T-helper 1 cell treated with Interleukin-12 subunit alpha and Interleukin-12 subunit beta and Interleukin-4 antibody, amounts not matched to agents 30 ng/mL and 1 ng/mL, for 36 hours (primary cell): ENCODE data around the gene CYB5A. TPM values are rescaled to one million over a fixed set of nuclear protein-coding genes. Genes with fewer than 3 reads are reported as not detected.
"Not testable (repeated sequence)": the region's sequence is repeated elsewhere in the genome, so short reads cannot be mapped to it uniquely, and the experiment has no call there.

Source experiments
- intact Hi-C: fragments of 100-400 bp; cut with micrococcal nuclease; formaldehyde crosslinking; loops from one replicate; pipeline ENCODE4 v1.15.1; 2024
- total RNA-seq: library from RNA; stranded (reverse); gene quantifications from 2 replicates; pipeline ENCODE4 v1.2.3, GENCODE V29; 2022

Gene CYB5A
- total RNA-seq, 1 donor from 2014 or later, result 34.3 TPM

DNA sequence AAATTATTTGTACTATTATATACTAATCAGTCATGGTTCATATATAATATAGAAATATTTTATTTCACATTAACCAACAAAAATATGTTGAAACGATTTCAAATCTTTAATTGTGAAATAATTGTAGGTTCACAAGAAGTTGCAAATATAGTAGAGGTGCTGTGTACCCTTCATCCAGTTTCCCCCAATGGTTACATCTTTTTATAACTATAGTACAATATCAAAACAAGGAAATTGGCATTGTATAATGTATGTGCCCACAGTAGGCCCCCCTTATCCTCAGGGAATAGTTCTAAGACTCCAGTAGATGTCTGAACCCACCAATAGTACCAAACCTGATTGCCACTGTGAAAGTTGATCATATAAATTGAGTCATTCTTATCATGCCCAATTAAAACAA lies 7.4 kb upstream of the CYB5A start:
- intact Hi-C loops, result no loop called here

DNA sequence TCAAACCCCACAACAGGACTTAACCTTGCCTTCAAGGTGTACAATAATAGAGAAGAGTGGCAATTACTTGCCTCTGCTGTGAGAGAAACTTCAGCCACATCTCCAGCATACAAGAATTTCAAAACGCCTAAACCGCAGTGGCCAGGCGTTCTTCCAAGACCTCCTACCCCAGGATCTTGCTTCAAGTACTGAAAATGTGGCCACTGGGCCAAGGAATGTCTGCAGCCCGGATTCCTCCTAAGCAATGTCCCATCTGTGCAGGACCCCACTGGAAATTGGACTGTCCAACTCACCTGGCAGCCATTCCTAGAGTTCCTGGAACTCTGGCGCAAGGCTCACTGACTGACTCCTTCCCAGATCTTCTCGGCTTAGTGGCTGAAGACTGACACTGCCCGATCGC lies 2.8 kb upstream of the CYB5A start:
- intact Hi-C loops, result loop anchor here (5.0 kb wide), 3 partner anchors 48 to 918 kb away; partner anchors contain the start of gene TSHZ1

DNA sequence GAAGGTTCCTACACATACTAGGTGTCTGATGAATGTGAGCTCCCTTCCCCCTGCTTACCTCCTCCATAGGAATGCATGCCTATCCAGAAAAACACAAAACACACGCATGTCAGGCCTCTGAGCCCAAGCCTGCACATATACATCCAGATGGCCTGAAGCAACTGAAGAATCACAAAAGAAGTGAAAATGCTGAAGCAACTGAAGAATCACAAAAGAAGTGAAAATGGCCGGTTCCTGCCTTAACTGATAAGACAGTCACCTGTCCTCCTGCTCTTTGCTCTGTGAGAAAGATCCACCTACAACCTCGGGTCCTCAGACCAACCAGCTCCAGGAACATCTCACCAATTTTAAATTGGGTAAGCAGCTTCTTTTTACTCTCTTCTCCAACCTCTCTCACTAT lies 1.2 kb upstream of the CYB5A start:
- intact Hi-C loops, result loop anchor here (1.0 to 5.0 kb wide), 8 partner anchors 49 to 919 kb away; partner anchors contain the start of genes TIMM21, TSHZ1 and ZNF407

DNA sequence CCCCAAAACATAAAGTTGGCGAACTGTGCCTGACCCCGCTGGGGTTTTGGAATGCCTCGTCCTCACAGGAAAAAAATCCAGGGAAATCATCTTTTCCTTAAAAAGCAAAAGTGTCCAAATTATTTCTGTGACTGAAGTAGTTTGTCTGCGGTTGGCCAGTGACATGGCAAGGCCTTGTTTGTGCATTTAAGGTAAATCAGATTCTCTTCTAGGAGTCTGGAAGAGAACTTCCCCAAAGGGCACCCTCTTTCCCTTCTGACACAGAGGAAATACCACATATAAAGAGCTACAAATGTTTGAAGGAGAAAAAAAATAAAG lies 737 bp upstream of the CYB5A start:
- intact Hi-C loops, result loop anchor here (1.0 to 5.0 kb wide), 8 partner anchors 50 to 920 kb away; partner anchors contain the start of genes TIMM21, TSHZ1 and ZNF407

DNA sequence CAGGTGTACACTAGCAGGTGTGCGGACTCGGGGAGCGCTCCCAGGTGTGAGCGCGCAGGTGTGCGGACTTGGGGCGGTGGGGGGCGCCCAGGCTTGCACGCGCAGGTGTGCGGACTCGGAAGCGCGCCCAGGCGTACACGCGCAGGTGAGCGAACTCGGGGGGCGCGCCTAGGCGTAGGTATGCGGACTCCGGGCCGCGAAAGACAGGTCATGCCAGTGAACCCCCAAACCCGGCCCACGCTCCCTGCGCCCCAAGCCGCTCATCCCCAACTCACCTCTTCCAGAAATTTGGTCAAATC lies 342 bp downstream of the CYB5A start:
- intact Hi-C loops, result loop anchor here (5.0 kb wide), 3 partner anchors 51 to 921 kb away; partner anchors contain the start of gene TSHZ1

DNA sequence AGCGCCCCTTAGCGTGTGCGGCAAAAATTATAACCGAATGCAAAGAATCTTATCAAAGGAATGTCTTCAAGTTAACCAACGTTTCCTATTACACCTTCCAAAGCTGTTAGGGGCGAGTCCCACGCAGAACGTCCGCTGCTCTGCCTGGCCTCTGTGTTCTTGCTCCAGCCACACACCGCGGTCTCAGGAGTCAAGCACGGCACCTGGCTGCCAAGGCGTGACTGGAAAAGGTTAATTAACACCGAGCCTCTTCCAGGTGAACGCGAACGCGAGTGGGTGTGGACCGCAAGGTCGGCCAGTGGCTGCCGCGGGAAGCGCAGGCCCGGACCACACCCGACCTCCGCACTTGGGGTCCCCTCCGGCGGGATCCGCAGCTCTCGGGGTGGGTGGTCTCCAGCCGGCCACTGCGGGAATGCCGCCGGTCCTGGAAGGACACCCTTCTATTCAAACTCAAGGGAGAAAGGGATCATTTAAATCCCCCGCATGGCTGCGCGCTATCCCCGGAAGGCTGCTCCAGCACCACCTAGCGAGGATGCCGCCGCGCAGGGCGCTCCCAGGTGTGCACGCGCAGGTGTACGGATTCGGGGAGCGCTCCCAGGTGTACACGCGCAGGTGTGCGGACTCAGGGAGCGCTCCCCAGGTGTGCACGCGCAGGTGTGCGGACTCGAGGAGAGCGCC lies 830 bp downstream of the CYB5A start:
- intact Hi-C loops, result loop anchor here (5.0 kb wide), 3 partner anchors 51 to 921 kb away; partner anchors contain the start of gene TSHZ1

DNA sequence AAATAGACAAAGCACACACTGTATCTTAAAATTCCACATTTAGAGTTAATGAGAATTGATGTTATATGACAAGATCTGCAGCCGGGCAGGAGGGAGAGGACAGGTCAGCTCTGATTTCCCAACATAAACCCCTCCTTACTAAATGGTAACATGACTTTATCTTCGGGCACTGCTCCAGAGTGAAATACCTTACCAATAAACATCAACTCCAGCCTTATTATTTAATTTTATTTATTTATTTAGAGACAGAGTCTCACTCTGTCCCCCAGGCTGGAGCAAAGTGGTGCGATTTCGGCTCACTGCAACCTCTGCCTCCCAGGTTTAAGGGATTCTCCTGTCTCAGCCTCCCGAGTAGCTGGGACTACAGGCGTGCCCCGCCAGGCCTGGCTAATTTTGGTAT lies 1.7 kb downstream of the CYB5A start:
- intact Hi-C loops, result loop anchor here (5.0 kb wide), 3 partner anchors 52 to 922 kb away; partner anchors contain the start of gene TSHZ1

DNA sequence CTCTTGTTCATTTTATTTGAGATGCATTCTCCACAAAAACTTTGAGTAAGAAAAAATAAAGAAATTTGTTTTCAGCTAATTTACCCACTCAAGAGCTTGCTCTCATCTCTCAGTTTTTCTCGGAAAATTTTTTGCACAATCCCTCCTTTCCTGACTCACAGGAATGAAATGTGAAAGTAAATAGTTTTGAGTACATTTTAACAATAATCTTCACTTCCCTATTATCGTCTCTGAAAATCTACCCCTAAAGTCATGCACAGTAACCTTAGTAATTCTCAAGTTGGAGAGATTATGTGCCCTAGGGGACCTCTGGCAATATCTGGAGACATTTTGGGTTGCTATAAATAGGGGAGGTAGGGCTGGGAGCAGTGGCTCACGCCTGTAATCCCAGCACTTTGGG lies 2.6 kb downstream of the CYB5A start:
- intact Hi-C loops, result no loop called here

DNA sequence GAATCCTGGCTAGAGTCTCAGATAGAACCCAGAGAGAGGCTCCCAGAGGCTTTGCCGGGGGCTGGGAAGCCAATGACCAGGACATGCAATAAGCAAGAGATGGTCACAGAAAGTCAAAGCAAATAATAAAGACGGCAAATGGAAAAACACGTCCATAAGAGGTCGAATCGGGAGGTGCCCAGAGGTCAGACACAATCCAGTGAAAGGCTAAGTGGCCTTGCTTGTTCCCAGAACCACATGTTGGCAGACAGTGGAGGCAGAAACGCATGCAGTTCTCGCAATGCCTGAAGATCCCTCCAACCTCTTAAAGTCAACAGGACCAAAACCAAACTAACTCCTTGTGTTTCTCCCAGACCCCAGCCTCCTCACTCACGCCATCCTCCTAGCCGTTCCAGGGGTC lies 3.0 kb downstream of the CYB5A start:
- intact Hi-C loops, result no loop called here

DNA sequence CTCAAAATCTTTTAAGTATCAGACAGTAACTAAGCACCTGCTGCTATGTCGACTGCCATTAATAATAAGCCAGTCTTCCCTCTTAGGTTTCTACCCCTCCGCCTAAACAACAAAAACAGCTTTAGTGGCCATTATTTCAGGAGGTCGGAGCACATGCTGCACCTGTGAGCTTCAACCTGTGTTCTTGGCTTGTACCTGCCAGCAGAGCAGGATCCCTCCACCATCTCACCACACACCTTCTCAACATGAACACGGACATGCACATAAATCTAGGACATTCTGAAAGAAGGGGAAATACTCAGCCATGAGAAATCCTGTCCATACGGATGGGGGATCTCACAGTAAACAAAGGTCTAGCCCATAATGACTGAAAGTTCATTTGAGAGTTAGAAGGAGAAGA lies 3.7 kb downstream of the CYB5A start:
- intact Hi-C loops, result no loop called here

DNA sequence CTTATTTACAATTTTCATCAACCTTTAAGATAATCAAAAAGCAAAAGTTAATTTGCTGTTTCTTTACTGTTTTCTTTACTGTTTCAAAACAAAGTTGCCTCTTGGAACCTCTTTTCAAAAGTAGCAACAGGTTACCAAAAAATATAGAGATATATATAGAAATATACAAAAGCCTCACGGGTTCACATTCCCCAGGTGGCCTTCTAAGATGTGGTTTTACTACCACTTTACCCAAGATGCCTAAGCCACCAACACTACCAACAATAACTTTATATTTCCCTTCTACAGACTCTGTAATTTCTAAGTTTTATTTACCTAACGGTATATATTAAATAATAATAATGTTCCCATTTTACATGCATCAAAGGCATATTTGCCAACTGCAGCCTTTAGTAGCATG lies 4.9 kb downstream of the CYB5A start:
- intact Hi-C loops, result no loop called here

DNA sequence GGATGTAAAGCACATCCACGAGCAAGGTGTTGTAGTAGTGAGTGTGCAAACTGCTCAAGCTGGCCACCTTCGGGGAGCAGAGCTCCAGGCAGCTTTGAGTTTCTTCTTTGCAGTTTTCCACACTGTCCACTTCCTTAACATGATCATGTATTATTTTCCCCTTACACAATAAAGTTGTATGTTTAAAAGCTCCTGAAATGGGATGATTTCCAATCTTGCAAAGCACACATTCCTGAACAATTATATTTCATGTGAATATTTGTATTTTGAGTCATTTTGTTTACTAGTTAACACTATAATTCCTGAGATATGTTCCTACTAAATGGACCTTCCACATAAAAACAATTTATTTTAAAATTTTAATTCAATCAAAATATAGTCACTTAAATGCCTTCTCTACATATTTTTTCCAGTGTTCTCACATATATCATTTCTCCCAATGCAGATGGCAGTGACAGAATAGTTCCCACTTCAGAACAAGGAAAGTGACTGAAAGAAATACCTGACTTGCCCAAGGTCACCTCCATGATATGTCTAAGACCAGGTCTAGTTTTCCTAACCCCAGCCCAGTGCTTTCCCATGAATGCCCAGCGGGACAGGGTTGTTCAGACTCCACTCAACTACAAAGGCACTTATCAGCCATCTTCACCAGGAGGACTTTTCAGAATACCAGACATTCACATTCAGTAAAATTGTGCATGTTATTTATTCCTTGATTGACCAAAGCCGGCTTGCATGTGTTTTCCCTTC lies 5.5 kb downstream of the CYB5A start:
- intact Hi-C loops, result no loop called here

DNA sequence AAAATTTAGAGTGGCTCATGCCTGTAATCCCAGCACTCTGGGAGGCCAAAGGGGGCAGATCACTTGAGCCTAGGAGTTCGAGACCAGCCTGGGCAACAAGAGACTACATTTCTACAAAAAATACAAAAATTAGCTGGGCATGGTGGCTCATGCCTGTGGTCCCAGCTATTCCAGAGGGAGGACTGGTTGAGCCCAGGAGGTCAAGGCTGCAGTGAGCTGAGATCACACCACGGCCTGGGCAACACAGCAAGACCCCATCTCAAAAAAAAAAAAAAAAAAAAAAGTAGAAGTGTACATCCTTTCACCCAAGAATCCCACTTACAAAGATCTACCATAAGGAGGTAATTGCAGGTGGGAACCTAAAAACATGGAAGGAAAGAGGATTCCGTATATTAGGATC lies 6.2 kb downstream of the CYB5A start:
- intact Hi-C loops, result not testable (repeated sequence)

DNA sequence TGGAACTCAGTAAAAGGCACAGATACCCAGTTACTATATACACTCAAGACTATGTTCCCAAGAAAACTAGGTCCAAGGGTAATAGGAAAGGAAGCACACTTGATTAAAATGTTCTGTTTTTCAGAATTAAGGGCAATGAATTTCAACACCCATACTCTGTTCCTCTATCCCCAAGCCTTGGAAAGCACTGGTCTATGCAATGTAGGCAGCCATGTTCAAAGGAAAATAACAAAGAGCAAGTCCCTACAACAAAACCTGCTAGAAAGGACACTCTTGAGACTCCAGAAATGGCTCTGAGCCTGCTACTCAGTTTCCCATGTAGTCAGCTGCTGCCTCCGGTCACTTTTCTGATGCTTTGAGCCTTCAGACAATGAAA lies 6.8 kb downstream of the CYB5A start:
- intact Hi-C loops, result no loop called here

DNA sequence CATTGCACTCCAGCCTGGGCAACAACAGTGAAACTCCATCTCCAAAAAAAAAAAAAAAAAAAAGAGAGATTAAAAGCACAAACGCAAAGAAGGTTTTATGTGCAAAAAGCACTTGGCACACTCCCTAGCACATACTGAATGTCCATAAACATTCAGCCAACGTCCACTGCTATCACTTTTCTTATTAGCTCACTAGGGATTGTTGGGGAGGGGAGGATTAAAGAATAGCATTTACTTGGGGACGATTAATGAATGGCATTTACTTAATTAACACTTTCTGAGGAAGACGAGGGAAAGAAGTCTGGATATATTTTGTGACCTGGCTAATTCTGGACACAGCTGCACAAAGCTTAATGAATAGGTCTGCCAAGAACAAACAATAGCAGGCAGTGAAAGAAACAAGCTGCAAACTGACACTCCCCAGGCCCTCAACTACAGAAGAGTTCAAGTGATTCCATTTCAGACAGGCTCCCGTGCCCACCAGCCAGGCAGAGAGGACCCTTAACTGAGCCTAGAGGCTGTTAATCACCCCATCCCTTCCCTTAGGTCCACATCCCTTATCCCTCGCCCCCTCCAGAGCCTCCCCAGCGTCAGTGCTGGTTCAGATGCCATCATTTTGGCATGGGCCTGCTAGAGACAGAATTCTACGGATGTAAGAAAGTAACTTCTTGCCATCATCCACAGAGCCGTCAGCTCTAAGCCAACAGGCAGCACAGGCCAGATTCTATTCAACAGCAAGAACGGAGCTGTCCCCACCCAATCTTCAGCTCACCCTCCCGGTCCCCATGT lies 7.4 kb downstream of the CYB5A start:
- intact Hi-C loops, result no loop called here

DNA sequence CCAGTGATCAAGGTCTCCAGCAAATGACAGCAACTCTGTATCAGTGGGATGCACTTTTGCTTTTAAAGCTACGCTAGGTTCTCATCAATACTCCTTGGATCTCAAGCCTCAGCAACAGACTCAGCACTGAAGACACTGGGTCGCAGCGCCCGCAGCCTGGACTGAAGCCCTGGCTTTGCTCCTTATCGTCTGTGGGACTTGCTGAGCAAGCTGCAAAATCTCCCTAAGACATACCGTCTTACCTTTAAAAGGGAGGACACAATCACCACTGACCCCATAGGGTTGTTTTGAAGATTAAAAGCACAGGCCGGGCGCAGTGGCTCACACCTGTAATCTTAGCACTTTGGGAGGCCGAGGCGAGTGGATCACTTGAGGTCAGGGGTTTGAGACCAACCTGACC lies 8.1 kb downstream of the CYB5A start:
- intact Hi-C loops, result no loop called here

DNA sequence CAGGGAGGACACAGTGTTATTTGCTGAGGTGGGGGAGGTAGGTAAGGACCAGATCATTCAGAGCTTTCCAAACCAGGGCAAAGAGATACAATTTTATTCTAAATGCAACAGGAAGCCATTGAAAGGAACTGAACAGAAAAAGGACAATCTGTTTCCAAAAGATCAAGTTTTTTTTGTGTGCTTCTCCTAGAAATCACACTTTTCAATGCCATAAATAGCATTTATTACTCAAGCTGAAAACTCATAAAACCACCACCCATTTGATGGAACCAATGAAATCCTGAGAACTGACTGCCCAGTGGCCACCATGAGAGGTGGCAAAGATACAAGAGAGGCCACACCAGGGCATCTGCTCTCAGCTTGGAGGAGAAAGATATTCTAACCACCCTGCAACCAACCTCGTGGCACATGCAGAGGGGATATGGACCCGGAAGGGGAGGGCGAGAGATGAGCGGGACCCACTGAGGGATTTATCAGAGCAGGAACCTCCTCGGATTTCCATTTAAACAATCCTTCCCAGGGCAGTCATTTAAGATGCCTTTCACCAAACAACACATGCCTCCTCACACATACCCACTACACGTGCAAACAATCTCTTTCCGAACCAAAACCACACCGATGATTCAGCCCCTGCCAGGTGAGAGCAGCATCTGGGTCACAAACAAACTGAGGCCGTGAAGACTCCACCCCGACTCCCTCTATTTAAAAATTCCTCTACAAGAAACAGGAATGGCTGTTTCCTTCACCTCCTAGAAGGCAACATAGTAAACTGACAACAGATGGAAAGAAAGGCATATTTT lies 8.8 kb downstream of the CYB5A start:
- intact Hi-C loops, result no loop called here

DNA sequence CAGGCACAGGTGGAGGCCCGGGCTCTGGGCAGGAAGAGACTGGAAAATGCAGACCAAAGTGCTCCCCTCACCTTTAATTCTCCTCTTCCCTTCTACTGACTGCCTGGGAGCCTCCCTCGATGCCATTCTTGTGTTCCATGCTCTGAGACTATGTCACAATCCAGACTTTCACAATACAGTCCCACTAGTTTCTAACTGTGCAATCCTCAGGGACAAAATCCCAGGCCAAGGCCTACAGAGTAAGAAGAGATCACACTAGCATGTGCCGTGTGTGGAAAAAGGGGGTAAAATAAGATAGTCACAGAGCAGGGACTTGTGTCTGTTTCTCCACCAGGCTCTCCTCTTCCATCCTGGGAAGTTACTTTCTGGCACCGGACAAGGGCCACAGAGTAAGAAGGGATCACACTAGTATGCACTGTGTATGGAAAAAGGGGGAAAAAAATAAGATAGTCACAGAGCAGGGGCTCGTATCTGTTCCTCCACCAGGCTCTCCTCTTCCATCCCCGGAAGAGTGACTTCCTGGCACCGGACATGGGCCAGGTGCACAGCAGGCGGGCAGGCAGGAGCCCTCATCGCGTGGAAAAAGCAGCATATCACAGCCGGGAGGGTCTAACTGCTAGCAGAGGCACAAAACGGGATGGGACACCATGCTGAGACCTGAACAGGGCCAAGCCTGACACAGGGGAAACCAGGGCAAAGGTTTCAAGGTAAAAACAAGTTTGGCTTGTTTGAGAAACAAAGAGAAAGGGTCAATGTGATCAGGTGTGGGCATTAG lies 9.6 kb downstream of the CYB5A start:
- intact Hi-C loops, result no loop called here

DNA sequence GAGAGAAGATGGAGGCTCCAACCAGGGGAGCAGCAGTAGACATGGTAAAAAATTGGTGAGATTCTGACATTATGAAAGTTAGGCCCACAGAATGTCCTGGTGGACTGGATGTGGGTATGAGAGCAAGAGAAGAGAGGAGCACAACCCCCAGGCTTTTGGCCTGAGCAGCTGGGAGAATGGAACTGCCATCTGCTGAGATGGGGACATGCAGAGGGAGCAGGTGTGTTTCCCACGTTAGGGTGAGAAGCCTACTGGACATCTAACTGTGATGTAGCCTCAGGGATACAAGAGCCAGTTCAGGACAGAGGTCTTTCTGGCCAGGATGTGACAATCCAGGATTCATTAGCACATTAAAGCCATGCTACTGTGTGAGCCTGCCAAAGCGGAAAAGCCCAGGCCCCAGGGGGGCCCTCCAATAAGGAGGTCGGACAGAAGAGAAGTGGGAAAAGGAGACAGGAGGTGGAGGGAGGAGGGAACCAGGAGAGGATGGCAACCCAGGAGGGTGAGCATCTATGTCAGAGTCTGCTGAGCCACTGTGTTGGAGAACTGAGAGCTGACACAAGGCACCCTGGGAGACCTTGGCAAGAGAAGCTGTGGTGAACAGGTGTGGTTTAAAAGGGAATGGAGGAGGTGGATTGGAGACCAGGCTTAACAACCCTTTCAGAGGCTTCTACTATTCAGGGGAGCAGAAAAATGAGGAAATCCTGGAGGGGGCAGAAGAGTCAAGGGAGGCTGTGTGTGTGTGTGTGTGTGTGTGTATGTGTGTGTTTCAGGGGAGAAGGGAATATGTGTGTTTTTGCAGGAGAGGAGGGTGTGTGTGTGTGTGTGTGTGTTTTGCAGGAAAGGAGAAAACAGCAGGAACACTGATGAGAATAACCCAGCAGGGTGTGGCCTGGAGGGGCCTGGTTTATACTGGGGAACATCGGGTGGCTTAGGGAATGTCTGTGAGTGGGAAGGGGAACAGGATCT lies 10.5 kb downstream of the CYB5A start:
- intact Hi-C loops, result no loop called here
